ENCODE data around the gene BIRC3. TPM values are rescaled to one million over a fixed set of nuclear protein-coding genes. Genes with fewer than 3 reads are reported as not detected.
A peak's percentile ranks its signal among the peaks of the same experiment; 100 is the strongest.
"Not testable (repeated sequence)": the region's sequence is repeated elsewhere in the genome, so short reads cannot be mapped to it uniquely, and the experiment has no call there.

BIRC3 gene
- total RNA-seq, 1 donor from 2014 or later = 0.08 TPM

DNA sequence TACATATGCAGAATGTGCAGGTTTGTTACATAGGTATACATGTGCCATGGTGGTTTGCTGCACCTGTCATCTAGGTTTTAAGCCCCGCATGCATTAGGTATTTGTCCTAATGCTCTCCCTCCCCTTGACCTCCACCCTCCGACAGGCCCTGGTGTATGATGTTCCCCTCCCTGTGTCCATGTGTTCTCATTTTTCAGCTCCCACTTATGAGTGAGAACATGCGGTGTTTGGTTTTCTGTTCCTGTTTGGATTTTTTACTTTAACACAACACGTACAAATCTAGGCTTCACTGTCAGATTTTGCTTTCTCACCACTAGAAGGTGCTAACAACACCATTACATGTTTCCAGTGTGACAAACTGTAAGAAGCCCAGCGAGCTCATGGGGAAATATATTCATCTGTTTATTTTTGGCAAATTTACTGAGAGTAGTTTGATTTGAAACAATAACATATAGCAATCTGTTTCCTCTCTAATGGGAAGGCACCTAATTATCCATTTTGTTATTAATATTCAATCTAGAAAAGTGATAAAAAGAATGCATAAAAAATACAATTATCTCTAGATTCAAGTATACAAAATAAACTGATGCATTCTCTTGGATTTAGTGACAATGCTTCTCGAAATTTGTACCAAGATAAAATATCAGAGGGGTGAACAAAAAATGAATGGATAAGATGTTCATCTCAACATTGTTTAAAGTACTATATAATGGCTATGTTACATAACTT is 23.2 kb upstream of the BIRC3 start:
- H3K9me3 Mint-ChIP-seq (ENCODE audit: unreplicated experiment) = no peaks in the 10 kb centered on the region
- TF ChIP-seq CTCF (IDR thresholded peaks at IDR 0.05; ENCODE audit: unreplicated experiment) = peak; percentile 34
- H3K4me3 Mint-ChIP-seq (ENCODE audit: unreplicated experiment) = no peak overlapping the region
- H3K27ac Mint-ChIP-seq (ENCODE audit: unreplicated experiment) = no peak overlapping the region
- H3K4me1 Mint-ChIP-seq (ENCODE audit: unreplicated experiment) = no peaks in the 10 kb centered on the region
- no peak for DNase-seq (ENCODE audit: low spot score)
- no peaks in the 10 kb centered on the region for H3K36me3 Mint-ChIP-seq (ENCODE audit: low read depth, unreplicated experiment)
- H3K27me3 Mint-ChIP-seq (ENCODE audit: unreplicated experiment) = peaks cover 3% of the 10 kb centered on the region

DNA sequence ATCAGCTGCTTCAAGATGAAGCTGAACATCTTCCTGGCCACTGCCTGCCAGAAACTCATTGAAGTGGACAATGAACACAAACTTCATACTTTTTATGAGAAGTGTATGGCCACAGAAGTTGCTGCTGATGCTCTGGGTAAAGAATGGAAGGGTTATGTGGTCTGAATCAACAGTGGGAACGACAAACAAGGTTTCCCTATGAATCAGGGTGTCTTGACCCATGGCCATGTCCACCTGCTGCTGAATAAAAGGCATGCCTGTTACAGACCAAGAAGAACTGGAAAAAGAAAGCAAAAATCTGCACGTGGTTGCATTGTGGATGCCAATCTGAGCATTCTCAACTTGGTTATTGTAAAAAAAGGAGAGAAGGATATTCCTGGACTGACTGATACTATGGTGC is 22.2 kb upstream of the BIRC3 start:
- H3K36me3 Mint-ChIP-seq (ENCODE audit: low read depth, unreplicated experiment) = no peaks in the 10 kb centered on the region
- TF ChIP-seq CTCF (IDR thresholded peaks at IDR 0.05; ENCODE audit: unreplicated experiment) = no peak

DNA sequence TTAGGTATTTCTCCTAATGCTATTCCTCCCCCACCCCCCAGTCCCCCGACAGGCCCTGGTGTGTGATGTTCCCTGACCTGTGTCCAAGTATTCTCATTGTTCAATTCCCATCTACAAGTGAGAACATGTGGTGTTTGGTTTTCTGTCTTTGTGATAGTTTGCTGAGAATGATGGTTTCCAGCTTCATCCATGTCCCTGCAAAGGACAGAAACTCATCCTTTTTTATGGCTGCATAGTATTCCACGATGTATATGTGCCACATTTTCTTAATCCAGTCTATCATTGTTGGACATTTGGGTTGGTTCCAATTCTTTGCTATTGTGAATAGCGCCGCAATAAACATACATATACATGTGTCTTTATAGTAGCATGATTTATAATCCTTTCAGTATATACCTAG is 20.5 kb upstream of the BIRC3 start:
- H3K27ac Mint-ChIP-seq (ENCODE audit: unreplicated experiment); DNase-seq (ENCODE audit: low spot score); H3K9me3 Mint-ChIP-seq (ENCODE audit: unreplicated experiment); H3K4me1 Mint-ChIP-seq (ENCODE audit: unreplicated experiment); H3K27me3 Mint-ChIP-seq (ENCODE audit: unreplicated experiment); H3K4me3 Mint-ChIP-seq (ENCODE audit: unreplicated experiment); H3K36me3 Mint-ChIP-seq (ENCODE audit: low read depth, unreplicated experiment): not testable (repeated sequence)

More for the DNA sequence above, 22.2 kb upstream of the BIRC3 start:
- Mint-ChIP-seq H3K4me1 (ENCODE audit: unreplicated experiment) (no peaks in the 10 kb centered on the region), H3K27me3 (ENCODE audit: unreplicated experiment) (peaks cover 3% of the 10 kb centered on the region), H3K4me3 (ENCODE audit: unreplicated experiment) (no peak overlapping the region), H3K27ac (ENCODE audit: unreplicated experiment) (no peak overlapping the region), H3K9me3 (ENCODE audit: unreplicated experiment) (no peaks in the 10 kb centered on the region)
- no peak for DNase-seq (ENCODE audit: low spot score)

DNA sequence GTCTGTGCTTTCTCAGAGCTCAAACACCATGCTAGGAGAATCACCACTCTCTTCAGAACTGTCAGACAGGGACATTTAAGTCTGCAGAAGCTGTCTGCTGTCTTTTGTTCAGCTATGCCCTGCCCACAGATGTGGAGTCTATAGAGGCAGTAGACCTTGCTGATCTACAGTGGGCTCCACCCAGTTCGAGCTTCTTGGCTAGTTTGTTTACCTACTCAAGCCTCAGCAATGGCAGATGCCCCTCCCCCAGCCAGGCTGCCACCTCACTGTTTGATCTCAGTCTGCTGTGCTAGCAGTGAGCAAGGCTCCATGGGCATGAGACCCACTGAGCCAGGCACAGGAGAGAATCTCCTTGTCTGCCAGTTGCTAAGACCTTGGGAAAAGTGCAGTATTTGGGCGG is 16.4 kb upstream of the BIRC3 start:
- Mint-ChIP-seq H3K36me3 (ENCODE audit: low read depth, unreplicated experiment) (peaks cover 11% of the 10 kb centered on the region), H3K9me3 (ENCODE audit: unreplicated experiment) (peaks cover 10% of the 10 kb centered on the region)
- H3K4me3 Mint-ChIP-seq (ENCODE audit: unreplicated experiment); H3K27ac Mint-ChIP-seq (ENCODE audit: unreplicated experiment); DNase-seq (ENCODE audit: low spot score); H3K27me3 Mint-ChIP-seq (ENCODE audit: unreplicated experiment); H3K4me1 Mint-ChIP-seq (ENCODE audit: unreplicated experiment): not testable (repeated sequence)

DNA sequence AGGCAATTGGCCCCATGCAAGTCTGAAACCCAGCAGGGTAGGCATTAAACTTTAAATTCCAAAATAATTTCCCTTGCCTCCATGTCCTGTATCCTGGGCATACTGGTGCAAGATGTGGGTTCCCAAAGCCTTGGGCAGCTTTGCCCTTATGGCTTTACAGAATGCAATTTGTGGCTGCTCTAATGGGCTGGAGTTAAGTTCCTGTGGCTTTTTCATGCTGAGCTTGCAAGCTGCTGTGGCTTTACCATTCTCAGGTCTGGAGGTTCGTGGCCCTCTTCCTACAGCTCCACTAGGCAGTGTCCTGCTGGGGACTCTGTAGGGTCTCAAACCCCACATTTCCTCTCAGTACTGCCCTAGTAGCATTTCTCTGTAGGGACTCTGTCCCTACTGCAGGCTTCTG is 15.0 kb upstream of the BIRC3 start:
- no peak overlapping the region for H3K4me3 Mint-ChIP-seq (ENCODE audit: unreplicated experiment)
- DNase-seq (ENCODE audit: low spot score) = no peak
- H3K4me1 Mint-ChIP-seq (ENCODE audit: unreplicated experiment) = peaks cover 6% of the 10 kb centered on the region
- no peak for TF ChIP-seq CTCF (IDR thresholded peaks at IDR 0.05; ENCODE audit: unreplicated experiment)
- peaks cover 11% of the 10 kb centered on the region for H3K36me3 Mint-ChIP-seq (ENCODE audit: low read depth, unreplicated experiment)
- H3K9me3 Mint-ChIP-seq (ENCODE audit: unreplicated experiment) = peaks cover 10% of the 10 kb centered on the region
- no peak overlapping the region for H3K27ac Mint-ChIP-seq (ENCODE audit: unreplicated experiment)
- peaks cover 3% of the 10 kb centered on the region for H3K27me3 Mint-ChIP-seq (ENCODE audit: unreplicated experiment)

- Mint-ChIP-seq H3K4me1 (ENCODE audit: unreplicated experiment) (peaks cover 6% of the 10 kb centered on the region), H3K9me3 (ENCODE audit: unreplicated experiment) (peaks cover 10% of the 10 kb centered on the region), H3K27ac (ENCODE audit: unreplicated experiment) (no peak overlapping the region), H3K27me3 (ENCODE audit: unreplicated experiment) (no peaks in the 10 kb centered on the region), H3K4me3 (ENCODE audit: unreplicated experiment) (no peak overlapping the region), H3K36me3 (ENCODE audit: low read depth, unreplicated experiment) (peaks cover 11% of the 10 kb centered on the region)
- no peak for TF ChIP-seq CTCF (IDR thresholded peaks at IDR 0.05; ENCODE audit: unreplicated experiment)
- no peak for DNase-seq (ENCODE audit: low spot score)
Observed at GRCh38 chr11:102304686-102305085, 12.6 kb upstream of the BIRC3 start.

Measured in endothelial cell (in vitro differentiated cells).